Measurements from ENCODE around the gene GCNA. TPM values are rescaled to one million over a fixed set of nuclear protein-coding genes. Genes with fewer than 3 reads are reported as not detected.

Gene GCNA
- polyA plus RNA-seq, 1 experiment = 2.4 TPM

GRCh38 chrX:71616672-71617529, 38.7 kb downstream of the GCNA start:
- Histone ChIP-seq H3K4me3 (ENCODE audit: low read depth, low read length) (no peak overlapping the region), H3K27me3 (ENCODE audit: control insufficient read depth, insufficient read depth, low read length) (no peaks in the 10 kb centered on the region), H3K36me3 (ENCODE audit: control insufficient read depth, insufficient read depth, low read length) (peaks cover 9% of the 10 kb centered on the region)
- ChIA-PET POLR2A (no interaction called here), CTCF (interaction anchor here (0.6 kb wide), 1 partner anchor 35 kb away, joined by 4 read pairs; no protein-coding TSS in a partner anchor)
- DNase-seq (ENCODE audit: low read depth) = no peak
- TF ChIP-seq, protein P1, sequence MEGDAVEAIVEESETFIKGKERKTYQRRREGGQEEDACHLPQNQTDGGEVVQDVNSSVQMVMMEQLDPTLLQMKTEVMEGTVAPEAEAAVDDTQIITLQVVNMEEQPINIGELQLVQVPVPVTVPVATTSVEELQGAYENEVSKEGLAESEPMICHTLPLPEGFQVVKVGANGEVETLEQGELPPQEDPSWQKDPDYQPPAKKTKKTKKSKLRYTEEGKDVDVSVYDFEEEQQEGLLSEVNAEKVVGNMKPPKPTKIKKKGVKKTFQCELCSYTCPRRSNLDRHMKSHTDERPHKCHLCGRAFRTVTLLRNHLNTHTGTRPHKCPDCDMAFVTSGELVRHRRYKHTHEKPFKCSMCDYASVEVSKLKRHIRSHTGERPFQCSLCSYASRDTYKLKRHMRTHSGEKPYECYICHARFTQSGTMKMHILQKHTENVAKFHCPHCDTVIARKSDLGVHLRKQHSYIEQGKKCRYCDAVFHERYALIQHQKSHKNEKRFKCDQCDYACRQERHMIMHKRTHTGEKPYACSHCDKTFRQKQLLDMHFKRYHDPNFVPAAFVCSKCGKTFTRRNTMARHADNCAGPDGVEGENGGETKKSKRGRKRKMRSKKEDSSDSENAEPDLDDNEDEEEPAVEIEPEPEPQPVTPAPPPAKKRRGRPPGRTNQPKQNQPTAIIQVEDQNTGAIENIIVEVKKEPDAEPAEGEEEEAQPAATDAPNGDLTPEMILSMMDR (IDR thresholded peaks at IDR 0.05; ENCODE audit: insufficient read depth, low read depth, low read length) = no peak

DNA sequence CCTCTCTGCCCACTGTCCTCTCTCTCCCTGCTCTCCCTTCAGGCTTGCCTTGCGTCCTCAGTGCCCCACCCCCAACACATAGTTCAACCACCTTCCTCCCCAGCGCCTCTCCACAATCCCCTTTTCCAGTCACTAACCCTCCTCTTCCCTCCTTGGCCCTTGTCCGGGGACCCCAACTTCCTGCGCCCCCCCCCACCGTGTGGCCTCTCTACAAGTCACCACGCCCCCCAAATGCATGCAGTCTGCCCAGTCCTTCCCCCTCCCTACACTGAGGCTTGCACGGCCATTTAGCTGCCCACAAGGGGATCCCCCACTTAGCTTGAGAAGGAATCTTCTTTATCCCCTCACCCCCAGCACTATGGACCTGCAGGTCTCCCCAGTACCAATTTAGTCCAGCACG, 39.5 kb downstream of the GCNA start:
- no peak for DNase-seq (ENCODE audit: low read depth)
- CTCF ChIA-PET = no interaction called here

DNA sequence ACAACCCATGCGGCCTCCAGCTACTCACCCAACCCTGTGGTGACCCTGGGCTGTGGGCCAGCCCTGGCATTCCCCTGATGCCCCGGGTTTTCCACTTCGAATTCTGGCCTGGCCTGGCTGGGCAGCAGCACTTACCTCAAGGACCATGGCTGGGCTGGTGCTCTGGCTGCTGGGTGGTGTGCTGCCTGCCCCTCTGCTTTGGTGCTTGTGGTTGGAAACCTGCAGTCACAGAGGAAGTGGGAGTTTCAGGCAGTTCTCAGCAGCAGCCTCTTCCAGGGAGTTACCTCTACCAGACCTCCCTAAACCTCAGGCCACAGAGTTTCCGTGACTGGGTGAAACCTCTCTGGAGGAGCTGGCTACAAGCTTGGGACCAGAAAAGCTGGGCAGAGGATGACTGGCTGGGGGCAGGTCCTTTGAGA, 40.1 kb downstream of the GCNA start, which contains the start of gene CXCR3:
Gene CXCR3 (minus strand): TSS at position 209 of the 419 bp plus-strand sequence. CDS start 62 bp downstream, at position 147.
- POLR2A ChIA-PET = no interaction called here
- Histone ChIP-seq H3K36me3 (ENCODE audit: control insufficient read depth, insufficient read depth, low read length) (peaks cover 6% of the 10 kb centered on the region), H3K27me3 (ENCODE audit: control insufficient read depth, insufficient read depth, low read length) (no peaks in the 10 kb centered on the region), H3K4me3 (ENCODE audit: low read depth, low read length) (no peak within 1 kb of the TSS)
- TF ChIP-seq, protein P1 (IDR thresholded peaks at IDR 0.05; ENCODE audit: insufficient read depth, low read depth, low read length) = no peak
- CTCF ChIA-PET = no interaction called here
- DNase-seq (ENCODE audit: low read depth) = no peak

More for the DNA sequence above, 39.5 kb downstream of the GCNA start:
- POLR2A ChIA-PET = no interaction called here
- peaks cover 7% of the 10 kb centered on the region for H3K36me3 ChIP-seq (ENCODE audit: control insufficient read depth, insufficient read depth, low read length)
- TF ChIP-seq, protein P1 (IDR thresholded peaks at IDR 0.05; ENCODE audit: insufficient read depth, low read depth, low read length) = no peak
- no peaks in the 10 kb centered on the region for H3K27me3 ChIP-seq (ENCODE audit: control insufficient read depth, insufficient read depth, low read length)
- no peak overlapping the region for H3K4me3 ChIP-seq (ENCODE audit: low read depth, low read length)

DNA sequence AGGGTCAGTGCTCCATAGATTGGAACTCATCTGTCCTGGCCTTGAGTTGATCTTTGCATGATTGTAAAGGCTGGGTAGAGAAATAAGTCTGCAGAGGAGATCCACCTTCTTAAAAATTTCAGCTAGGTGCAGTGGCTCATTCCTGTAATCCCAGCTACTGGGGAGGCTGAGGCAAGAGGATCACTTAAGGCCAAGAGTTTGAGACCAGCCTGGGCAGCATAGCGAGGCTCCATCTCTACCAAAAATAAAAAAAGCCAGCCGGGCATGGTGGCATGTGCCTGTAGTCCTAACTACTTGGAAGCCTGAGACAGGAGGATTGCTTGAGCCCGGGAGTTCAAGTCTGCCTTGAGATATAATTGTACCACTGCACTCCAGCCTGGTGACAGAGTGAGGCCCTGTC, 40.5 kb downstream of the GCNA start:
- Histone ChIP-seq H3K27me3 (ENCODE audit: control insufficient read depth, insufficient read depth, low read length) (no peaks in the 10 kb centered on the region), H3K4me3 (ENCODE audit: low read depth, low read length) (no peak overlapping the region), H3K36me3 (ENCODE audit: control insufficient read depth, insufficient read depth, low read length) (peaks cover 2% of the 10 kb centered on the region)
- POLR2A ChIA-PET = no interaction called here
- TF ChIP-seq, protein P1 (IDR thresholded peaks at IDR 0.05; ENCODE audit: insufficient read depth, low read depth, low read length) = no peak
- CTCF ChIA-PET = no interaction called here
- no peak for DNase-seq (ENCODE audit: low read depth)

DNA sequence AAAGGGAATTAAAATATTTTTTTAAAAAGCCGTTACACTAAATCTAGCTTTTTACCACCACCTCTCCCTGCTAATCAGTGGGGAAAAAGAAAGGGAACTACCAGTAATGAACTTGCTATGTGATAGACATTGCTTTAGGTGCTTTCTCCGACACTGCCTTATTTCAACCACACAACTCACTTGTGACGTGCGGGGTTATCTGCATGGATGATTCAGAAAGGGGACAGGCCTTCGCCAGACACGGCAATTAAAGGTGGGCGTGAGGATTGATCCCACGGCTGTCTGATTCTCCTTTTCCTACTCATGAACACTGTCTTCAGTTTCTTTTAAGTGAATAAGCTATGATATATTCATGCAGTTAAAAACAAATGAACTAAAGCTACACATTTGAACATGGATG, 41.0 kb downstream of the GCNA start:
- no peak overlapping the region for H3K4me3 ChIP-seq (ENCODE audit: low read depth, low read length)
- TF ChIP-seq, protein P1 (IDR thresholded peaks at IDR 0.05; ENCODE audit: insufficient read depth, low read depth, low read length) = no peak
- CTCF ChIA-PET = no interaction called here

More for the DNA sequence above, 41.0 kb downstream of the GCNA start:
- Histone ChIP-seq H3K27me3 (ENCODE audit: control insufficient read depth, insufficient read depth, low read length) (no peaks in the 10 kb centered on the region), H3K36me3 (ENCODE audit: control insufficient read depth, insufficient read depth, low read length) (peaks cover 2% of the 10 kb centered on the region; the same call in 1 of the 2 replicates)
- POLR2A ChIA-PET = no interaction called here
- DNase-seq (ENCODE audit: low read depth) = no peak
